NT2/D1 (cell line): ENCODE data around the gene SMYD1.

Experiments used
- DNase-seq: peaks from one replicate; pipeline ENCODE4 v3.0.0-alpha.2; 2011; ENCODE audit warnings: low read depth, low spot score
- H3K27me3 ChIP-seq: 2 replicates; pipeline ENCODE4 v1.6.0; 2011; ENCODE audit warnings: mild to moderate bottlenecking; ENCODE audit not compliant: insufficient read length, insufficient read depth
- H3K36me3 ChIP-seq: 2 replicates; pipeline ENCODE4 v1.6.1; 2011; ENCODE audit warnings: mild to moderate bottlenecking, low read length, mixed read lengths; ENCODE audit not compliant: insufficient read depth, insufficient read length
- H3K4me1 ChIP-seq: 2 replicates; pipeline ENCODE4 v1.5.1; 2011; ENCODE audit not compliant: insufficient read depth, insufficient read length
- H3K4me3 ChIP-seq: 2 replicates; pipeline ENCODE4 v1.5.1; 2011; ENCODE audit warnings: low read depth; ENCODE audit not compliant: insufficient read length
- H3K9ac ChIP-seq: 2 replicates; pipeline ENCODE4 v1.6.0; 2011; ENCODE audit warnings: low read depth; ENCODE audit not compliant: insufficient read length
- H3K9me3 ChIP-seq: 2 replicates; pipeline ENCODE4 v1.5.1; 2011; ENCODE audit warnings: mild to moderate bottlenecking, low read length; ENCODE audit not compliant: insufficient read depth
- SUZ12 ChIP-seq: IDR thresholded peaks from 2 replicates; pipeline ENCODE4 v1.6.1; 2011; ENCODE audit not compliant: insufficient read length, insufficient read depth; ENCODE audit errors: extremely low read depth
- YY1 ChIP-seq: IDR thresholded peaks from 2 replicates; pipeline ENCODE4 v1.6.1; 2011; ENCODE audit not compliant: insufficient read length, insufficient read depth
- ZNF274 ChIP-seq: IDR thresholded peaks from 2 replicates; pipeline ENCODE4 v1.6.1; 2011; ENCODE audit warnings: mild to moderate bottlenecking, low read depth, low read length

Gene SMYD1

DNA sequence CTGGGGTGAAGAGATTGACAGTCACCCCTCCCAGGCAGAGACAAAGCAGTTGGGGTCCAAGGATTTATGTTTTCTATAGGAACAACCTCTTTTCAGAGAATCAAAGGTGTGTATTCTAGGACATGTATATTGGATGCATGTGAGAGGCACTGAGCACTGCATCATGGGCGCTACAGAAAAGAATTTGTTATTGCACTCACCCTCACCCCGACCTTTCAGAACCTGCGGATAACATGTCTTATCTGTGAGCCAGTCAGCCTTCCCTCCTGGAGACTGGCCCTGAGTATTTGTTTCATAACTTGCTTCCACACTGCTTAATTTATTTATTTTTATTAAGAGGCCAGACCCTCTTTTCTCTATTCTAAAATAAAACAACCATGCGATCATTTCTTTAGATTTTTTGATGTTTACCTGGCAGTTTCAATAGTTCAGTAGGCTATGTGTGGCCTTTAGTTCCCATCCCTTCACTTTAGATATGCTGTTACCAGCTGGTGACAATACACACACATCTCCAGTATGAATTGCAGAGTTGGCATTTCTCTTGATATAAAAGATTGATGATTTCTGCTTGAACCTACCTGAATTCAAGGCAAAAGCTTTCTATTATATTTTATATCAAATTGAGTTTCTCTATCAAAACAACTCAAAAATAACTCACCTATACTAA, 30.4 kb downstream of the SMYD1 start:
- H3K9me3 ChIP-seq, result no peaks in the 10 kb centered on the region
- no peaks in the 10 kb centered on the region for H3K27me3 ChIP-seq
- no peak overlapping the region for H3K4me3 ChIP-seq
- DNase-seq, result no peak
- no peak for TF ChIP-seq SUZ12
- TF ChIP-seq ZNF274, result no peak
- no peak for TF ChIP-seq YY1
- H3K36me3 ChIP-seq, result no peaks in the 10 kb centered on the region
- H3K9ac ChIP-seq, result no peak overlapping the region
- peaks cover 3% of the 10 kb centered on the region for H3K4me1 ChIP-seq

DNA sequence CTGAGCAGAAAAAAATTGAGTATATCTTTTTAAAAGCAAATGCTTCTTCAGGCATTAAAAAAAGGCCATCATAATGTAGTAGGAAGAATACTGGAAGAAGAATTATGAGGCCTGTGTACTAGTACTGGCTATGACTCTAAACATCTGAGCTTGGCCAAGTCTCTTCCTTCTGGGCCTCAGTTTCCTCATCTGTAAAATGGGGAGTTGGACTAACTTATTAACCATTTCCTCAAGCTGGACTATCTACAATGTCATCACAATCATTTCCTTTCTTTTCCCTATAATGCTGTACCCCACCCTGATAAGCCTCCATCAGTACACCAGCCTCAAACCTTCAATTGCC, 30.9 kb downstream of the SMYD1 start:
- no peak for TF ChIP-seq YY1
- no peak for TF ChIP-seq ZNF274
- no peak for TF ChIP-seq SUZ12
- DNase-seq, result no peak
- peaks cover 3% of the 10 kb centered on the region for H3K4me1 ChIP-seq
- no peaks in the 10 kb centered on the region for H3K27me3 ChIP-seq
- no peaks in the 10 kb centered on the region for H3K9me3 ChIP-seq
- no peak overlapping the region for H3K9ac ChIP-seq
- no peaks in the 10 kb centered on the region for H3K36me3 ChIP-seq
- no peak overlapping the region for H3K4me3 ChIP-seq

DNA sequence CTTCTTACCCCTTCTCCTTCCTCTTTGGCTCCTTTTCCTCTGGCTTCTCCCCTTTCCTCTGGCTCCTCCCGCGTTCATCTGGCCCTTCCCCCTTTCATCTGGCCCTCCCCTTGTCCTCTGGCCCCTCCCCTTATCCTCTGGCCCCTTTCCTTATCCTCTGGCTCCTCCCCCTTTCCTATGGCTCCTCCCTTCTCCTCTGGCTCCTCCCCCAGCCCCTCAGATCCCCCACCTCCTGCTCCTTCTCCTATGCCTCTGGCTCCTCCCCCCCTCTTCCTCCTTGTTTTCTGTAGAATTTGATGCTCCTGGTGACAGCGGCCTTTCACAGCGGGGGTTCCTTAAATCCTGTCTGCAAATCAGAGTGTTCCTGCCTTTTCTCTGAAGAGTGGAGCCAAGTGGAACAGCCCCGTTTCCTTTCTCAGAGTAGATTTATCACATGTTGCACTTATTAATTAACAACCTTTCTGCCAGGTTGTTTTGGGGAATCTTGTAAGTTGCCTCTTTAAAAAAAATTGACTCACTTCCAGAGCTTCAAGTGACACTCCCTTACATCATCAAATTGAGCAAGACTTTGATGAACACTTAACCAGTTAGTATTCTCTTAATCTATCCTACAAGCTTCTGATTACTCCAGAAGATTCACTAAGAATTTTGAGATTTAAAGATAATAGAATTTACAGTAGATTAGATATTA, 32.3 kb downstream of the SMYD1 start:
- peak; percentile 99 for DNase-seq
- Histone ChIP-seq H3K4me1 (peaks cover 3% of the 10 kb centered on the region), H3K9me3 (no peaks in the 10 kb centered on the region), H3K9ac (no peak overlapping the region), H3K4me3 (no peak overlapping the region), H3K27me3 (no peaks in the 10 kb centered on the region), H3K36me3 (no peaks in the 10 kb centered on the region)
- TF ChIP-seq YY1 (no peak), ZNF274 (no peak), SUZ12 (no peak)

DNA sequence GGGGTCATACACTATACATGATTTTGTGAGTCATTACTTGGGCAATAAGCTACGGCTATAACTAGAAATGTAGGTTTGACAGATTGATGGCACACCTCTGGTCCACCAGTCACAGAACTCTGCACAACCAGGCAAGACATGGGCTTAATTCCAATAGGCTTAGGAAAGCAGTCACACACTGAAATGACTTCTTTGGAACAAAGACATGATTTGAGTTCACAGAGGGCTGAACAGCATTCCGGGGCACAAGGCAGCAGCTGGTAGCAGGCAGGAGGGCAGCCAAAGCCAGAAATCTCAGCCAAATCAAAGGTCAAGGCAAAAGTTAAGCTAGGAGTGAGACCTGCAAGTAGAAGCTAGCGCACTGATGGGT, 32.8 kb downstream of the SMYD1 start:
- H3K9me3 ChIP-seq, result no peaks in the 10 kb centered on the region

DNA sequence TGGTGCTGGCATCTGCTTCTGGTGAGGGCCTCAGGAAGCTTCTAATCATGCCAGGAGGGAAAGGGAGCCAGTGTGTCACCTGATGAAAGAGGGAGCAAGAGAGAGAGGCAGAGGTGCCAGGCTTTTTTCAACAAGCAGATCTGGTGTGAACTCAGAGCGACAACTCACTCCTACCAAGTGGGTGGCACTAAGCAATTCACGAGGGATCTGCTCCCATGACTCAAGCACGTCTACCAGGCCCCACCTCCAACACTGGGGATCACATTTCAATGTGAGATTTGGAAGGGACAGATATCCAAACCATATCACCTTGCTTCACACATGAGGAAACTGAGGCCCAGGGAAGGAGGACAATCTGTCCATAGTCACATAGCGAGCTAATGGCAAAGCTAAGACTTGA, 41.2 kb downstream of the SMYD1 start:
- Histone ChIP-seq H3K9me3 (peaks cover 14% of the 10 kb centered on the region; the same call in 1 of the 2 replicates), H3K36me3 (no peaks in the 10 kb centered on the region), H3K9ac (no peak overlapping the region), H3K4me1 (no peaks in the 10 kb centered on the region), H3K27me3 (no peaks in the 10 kb centered on the region), H3K4me3 (no peak overlapping the region)
- DNase-seq, result no peak
- no peak for TF ChIP-seq YY1
- no peak for TF ChIP-seq SUZ12
- TF ChIP-seq ZNF274, result no peak

More for the DNA sequence above, 32.8 kb downstream of the SMYD1 start:
- H3K4me1 ChIP-seq, result peaks cover 3% of the 10 kb centered on the region
- H3K36me3 ChIP-seq, result no peaks in the 10 kb centered on the region
- no peak for DNase-seq
- no peak overlapping the region for H3K4me3 ChIP-seq
- H3K27me3 ChIP-seq, result no peaks in the 10 kb centered on the region
- TF ChIP-seq YY1 (no peak), SUZ12 (no peak), ZNF274 (no peak)
- no peak overlapping the region for H3K9ac ChIP-seq

DNA sequence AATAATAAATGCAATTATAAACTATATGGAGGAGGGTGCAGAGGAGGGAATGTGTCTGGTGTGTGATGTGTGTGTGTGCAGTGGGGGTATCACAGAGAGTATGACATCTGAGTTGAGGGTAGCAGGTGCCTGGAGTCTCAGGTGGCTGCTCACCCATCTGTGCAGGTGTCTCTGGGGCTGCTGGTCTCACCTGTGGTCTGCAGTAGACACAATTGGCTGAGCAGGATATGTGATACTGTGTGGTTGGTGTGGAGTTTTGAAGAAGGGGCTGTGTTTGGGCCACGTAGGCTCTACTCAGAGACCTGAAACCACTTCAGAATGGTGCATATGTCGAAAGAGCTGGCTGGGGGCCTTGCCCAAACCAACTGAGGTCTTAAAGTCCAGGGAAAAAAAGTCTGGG, 43.2 kb downstream of the SMYD1 start:
- no peaks in the 10 kb centered on the region for H3K27me3 ChIP-seq
- H3K4me1 ChIP-seq, result no peaks in the 10 kb centered on the region
- H3K9ac ChIP-seq, result no peak overlapping the region
- H3K36me3 ChIP-seq, result no peaks in the 10 kb centered on the region
- H3K9me3 ChIP-seq, result peaks cover 14% of the 10 kb centered on the region; the same call in 1 of the 2 replicates
- no peak for DNase-seq
- TF ChIP-seq SUZ12, result no peak
- no peak for TF ChIP-seq ZNF274
- no peak for TF ChIP-seq YY1
- H3K4me3 ChIP-seq, result no peak overlapping the region

DNA sequence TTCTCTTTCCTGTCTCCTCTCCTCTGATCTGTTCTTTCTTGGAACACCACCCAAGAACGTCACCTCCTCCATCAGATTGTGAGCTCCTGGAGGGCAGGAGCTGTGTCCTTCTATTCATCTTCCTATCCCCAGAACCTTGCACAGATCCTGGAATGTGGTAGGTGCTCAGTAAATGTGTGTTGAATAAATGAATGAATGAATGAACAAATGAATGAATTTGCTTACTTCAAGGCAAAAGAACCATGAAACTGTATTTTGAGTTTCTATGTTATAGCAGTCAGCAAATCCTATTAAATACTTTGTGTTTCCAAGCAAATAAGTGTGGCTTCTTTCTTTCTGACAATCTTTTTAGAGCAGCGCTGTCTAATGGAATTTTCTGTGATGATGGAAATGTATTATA, 45.4 kb downstream of the SMYD1 start:
- Histone ChIP-seq H3K36me3 (no peaks in the 10 kb centered on the region), H3K9ac (no peak overlapping the region), H3K9me3 (peaks cover 5% of the 10 kb centered on the region; the same call in 1 of the 2 replicates), H3K4me3 (no peak overlapping the region), H3K27me3 (no peaks in the 10 kb centered on the region), H3K4me1 (peaks cover 1% of the 10 kb centered on the region)
- TF ChIP-seq ZNF274 (no peak), SUZ12 (no peak), YY1 (no peak)
- no peak for DNase-seq
